PC-9 (cell line): ENCODE measurements around the gene TP53I11. TPM values are rescaled to one million over a fixed set of nuclear protein-coding genes. Genes with fewer than 3 reads are reported as not detected.

Experiments
- BruUV-seq: library from RNA; stranded (reverse); fragments of 400-500 nt; replicated peaks from 2 replicates; lab custom pipeline; 2021; lab: Mats Ljungman, UMichigan
- CTCF ChIA-PET: fragments of 300-600 bp; sonication (Branson Sonifier 250); formaldehyde crosslinking; loops from one replicate; lab custom pipeline; 2022; ENCODE audit warnings: antibody characterized with exemption; lab: Charles Lee
- POLR2A ChIA-PET: fragments of 300-600 bp; sonication (Branson Sonifier 250); formaldehyde crosslinking; loops from one replicate; lab custom pipeline; 2022; ENCODE audit warnings: antibody characterized with exemption; ENCODE audit not compliant: unreplicated experiment; lab: Charles Lee
- DNase-seq, 2 experiments: peaks; one replicate each; pipeline versions ENCODE4 v3.0.0 to v3.0.0-alpha.2; 2015 to 2022; ENCODE audit warnings: mixed read lengths in 1 of 2
- H2AFZ ChIP-seq: fragments of 200-600 bp; sonication (generic); 2 replicates; pipeline ENCODE4 v1.8.1; 2017; ENCODE audit warnings: antibody characterized with exemption
- H3F3A ChIP-seq: fragments of 200-600 bp; sonication (generic); 2 replicates; pipeline ENCODE4 v1.8.1; 2017; ENCODE audit warnings: antibody characterized with exemption, mild to moderate bottlenecking, low read depth; ENCODE audit not compliant: insufficient read depth
- H3K27ac ChIP-seq: fragments of 200-600 bp; sonication (generic); 2 replicates; pipeline ENCODE4 v1.6.1; 2016; ENCODE audit warnings: mixed run types
- H3K27me3 ChIP-seq: fragments of 200-600 bp; sonication (generic); 2 replicates; pipeline ENCODE4 v1.6.1; 2016; ENCODE audit warnings: low read depth, mixed run types; ENCODE audit not compliant: insufficient read depth
- H3K36me3 ChIP-seq: fragments of 200-600 bp; sonication (generic); 2 replicates; pipeline ENCODE4 v1.6.1; 2016; ENCODE audit warnings: low read depth, mixed run types
- H3K4me1 ChIP-seq: fragments of 200-600 bp; sonication (generic); replicated peaks from 2 replicates; pipeline ENCODE4 v1.6.1; 2016; ENCODE audit warnings: mixed run types; ENCODE audit not compliant: insufficient read depth
- H3K4me2 ChIP-seq: fragments of 200-600 bp; sonication (generic); 2 replicates; pipeline ENCODE4 v1.6.1; 2017; ENCODE audit warnings: mixed run types
- H3K4me3 ChIP-seq: fragments of 200-600 bp; sonication (generic); 2 replicates; pipeline ENCODE4 v1.6.1; 2016; ENCODE audit warnings: mixed run types
- H3K79me2 ChIP-seq: fragments of 200-600 bp; sonication (generic); 2 replicates; pipeline ENCODE4 v1.6.1; 2017; ENCODE audit warnings: low read depth, mixed run types
- H3K9me2 ChIP-seq: fragments of 200-600 bp; sonication (generic); 2 replicates; pipeline ENCODE4 v1.8.1; 2017; ENCODE audit warnings: mild to moderate bottlenecking; ENCODE audit not compliant: insufficient read depth
- H3K9me3 ChIP-seq: fragments of 200-600 bp; sonication (generic); 2 replicates; pipeline ENCODE4 v1.8.1; 2016; ENCODE audit warnings: low read depth; ENCODE audit not compliant: insufficient read depth
- H4K20me1 ChIP-seq: fragments of 200-600 bp; sonication (generic); 2 replicates; pipeline ENCODE4 v1.8.1; 2017; ENCODE audit not compliant: insufficient read depth
- EZH2 ChIP-seq: fragments of 200-600 bp; sonication (generic); IDR thresholded peaks from 2 replicates; pipeline ENCODE4 v1.8.0; 2017; ENCODE audit warnings: antibody characterized with exemption, low read depth
- intact Hi-C: fragments of 100-400 bp; cut with micrococcal nuclease; formaldehyde crosslinking; loops from one replicate; pipeline ENCODE4 v1.10.0; 2022; ENCODE audit not compliant: unreplicated experiment
- total RNA-seq: library from RNA; stranded (reverse); gene quantifications from 2 replicates; pipeline ENCODE4 v1.2.3, GENCODE V29; 2021
- TF ChIP-seq, protein P1 (sequence below): fragments of 200-600 bp; sonication (generic); conservative IDR thresholded peaks from 2 replicates; pipeline ENCODE4 v1.6.1; 2017; ENCODE audit warnings: mixed run types, antibody characterized with exemption, mild to moderate bottlenecking, moderate library complexity

TP53I11 gene
- total RNA-seq, 1 experiment from 2014 or later, result 0.46 TPM

- Histone ChIP-seq H3K9me2 (no peaks in the 10 kb centered on the region), H3K27me3 (peaks cover 71% of the 10 kb centered on the region), H3K4me2 (no peak overlapping the region), H3K9me3 (no peaks in the 10 kb centered on the region), H2AFZ (no peak overlapping the region), H3F3A (no peaks in the 10 kb centered on the region), H4K20me1 (no peaks in the 10 kb centered on the region), H3K36me3 (no peaks in the 10 kb centered on the region), H3K79me2 (no peaks in the 10 kb centered on the region), H3K4me1 (no peaks in the 10 kb centered on the region), H3K4me3 (no peak overlapping the region), H3K27ac (no peak overlapping the region)
- CTCF ChIA-PET, result no interaction called here
- intact Hi-C loops, result no loop called here
- no TSS peak for BruUV-seq
- POLR2A ChIA-PET, result no interaction called here
- DNase-seq, result no peak
- TF ChIP-seq EZH2, result no peak
- TF ChIP-seq, protein P1, sequence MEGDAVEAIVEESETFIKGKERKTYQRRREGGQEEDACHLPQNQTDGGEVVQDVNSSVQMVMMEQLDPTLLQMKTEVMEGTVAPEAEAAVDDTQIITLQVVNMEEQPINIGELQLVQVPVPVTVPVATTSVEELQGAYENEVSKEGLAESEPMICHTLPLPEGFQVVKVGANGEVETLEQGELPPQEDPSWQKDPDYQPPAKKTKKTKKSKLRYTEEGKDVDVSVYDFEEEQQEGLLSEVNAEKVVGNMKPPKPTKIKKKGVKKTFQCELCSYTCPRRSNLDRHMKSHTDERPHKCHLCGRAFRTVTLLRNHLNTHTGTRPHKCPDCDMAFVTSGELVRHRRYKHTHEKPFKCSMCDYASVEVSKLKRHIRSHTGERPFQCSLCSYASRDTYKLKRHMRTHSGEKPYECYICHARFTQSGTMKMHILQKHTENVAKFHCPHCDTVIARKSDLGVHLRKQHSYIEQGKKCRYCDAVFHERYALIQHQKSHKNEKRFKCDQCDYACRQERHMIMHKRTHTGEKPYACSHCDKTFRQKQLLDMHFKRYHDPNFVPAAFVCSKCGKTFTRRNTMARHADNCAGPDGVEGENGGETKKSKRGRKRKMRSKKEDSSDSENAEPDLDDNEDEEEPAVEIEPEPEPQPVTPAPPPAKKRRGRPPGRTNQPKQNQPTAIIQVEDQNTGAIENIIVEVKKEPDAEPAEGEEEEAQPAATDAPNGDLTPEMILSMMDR, result no peak
These were observed 47.6 kb downstream of the TP53I11 start for GRCh38 chr11:44903035-44903434.

GRCh38 chr11:44901786-44902185, 48.9 kb downstream of the TP53I11 start:
- H3K27ac ChIP-seq, result no peak overlapping the region
- CTCF ChIA-PET, result no interaction called here
- H3K9me3 ChIP-seq, result no peaks in the 10 kb centered on the region
- H2AFZ ChIP-seq, result no peak overlapping the region
- POLR2A ChIA-PET, result no interaction called here
- TF ChIP-seq, protein P1, result no peak
- TF ChIP-seq EZH2, result no peak
- H3K79me2 ChIP-seq, result no peaks in the 10 kb centered on the region
- no peak overlapping the region for H3K4me3 ChIP-seq
- H3K9me2 ChIP-seq, result no peaks in the 10 kb centered on the region
- no peak for DNase-seq
- intact Hi-C loops, result no loop called here
- H3K27me3 ChIP-seq, result peaks cover 74% of the 10 kb centered on the region
- H3K4me1 ChIP-seq, result no peaks in the 10 kb centered on the region
- no peaks in the 10 kb centered on the region for H3F3A ChIP-seq
- no TSS peak for BruUV-seq
- H3K4me2 ChIP-seq, result no peak overlapping the region
- no peaks in the 10 kb centered on the region for H3K36me3 ChIP-seq
- no peaks in the 10 kb centered on the region for H4K20me1 ChIP-seq

DNA sequence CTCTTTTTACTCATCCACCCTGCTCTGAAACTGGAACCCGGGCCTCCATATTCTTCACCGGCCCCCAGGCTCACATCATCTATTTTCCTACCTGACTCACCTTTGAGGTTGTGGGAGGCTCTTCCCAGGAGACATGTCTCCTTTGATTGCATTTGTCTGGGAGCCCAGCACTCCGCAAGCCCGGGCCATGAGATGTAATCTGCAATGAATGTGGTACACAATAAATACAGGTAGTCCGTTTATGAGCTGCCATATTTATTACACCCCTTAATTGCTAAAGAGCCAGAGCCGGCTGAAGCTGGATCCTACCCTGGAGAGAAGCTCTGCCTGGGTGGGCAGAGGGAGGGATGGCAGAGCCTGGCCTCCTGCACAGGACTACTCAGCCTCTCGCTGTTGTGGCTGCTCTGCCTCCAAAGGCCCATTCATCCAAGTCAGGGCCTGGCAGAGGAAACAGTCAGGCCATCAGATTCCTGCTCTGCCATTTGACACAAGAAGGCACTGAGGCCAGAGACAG, 49.5 kb downstream of the TP53I11 start:
- intact Hi-C loops, result no loop called here
- Histone ChIP-seq H3K4me1 (no peaks in the 10 kb centered on the region), H3K27ac (no peak overlapping the region), H3K79me2 (no peaks in the 10 kb centered on the region), H3K36me3 (no peaks in the 10 kb centered on the region), H3K4me2 (no peak overlapping the region), H3F3A (no peaks in the 10 kb centered on the region), H4K20me1 (no peaks in the 10 kb centered on the region), H3K27me3 (peaks cover 73% of the 10 kb centered on the region), H3K9me3 (no peaks in the 10 kb centered on the region), H2AFZ (no peak overlapping the region), H3K4me3 (no peak overlapping the region), H3K9me2 (no peaks in the 10 kb centered on the region)
- no peak for DNase-seq
- no TSS peak for BruUV-seq
- ChIA-PET POLR2A (no interaction called here), CTCF (no interaction called here)
- TF ChIP-seq, protein P1, result no peak
- TF ChIP-seq EZH2, result no peak
